Smooth muscle cell (in vitro differentiated cells): ENCODE measurements around the gene AIG1. TPM values are rescaled to one million over a fixed set of nuclear protein-coding genes. Genes with fewer than 3 reads are reported as not detected.
A peak's percentile ranks its signal among the peaks of the same experiment; 100 is the strongest.

Experiments used
- DNase-seq: peaks from one replicate; lab custom pipeline; 2025; ENCODE audit not compliant: unreplicated experiment; lab: John Stamatoyannopoulos, UW
- H2AFZ ChIP-seq: fragments of 200-600 bp; sonication (generic); 2 replicates; pipeline ENCODE4 v1.6.0; 2016; ENCODE audit warnings: antibody characterized with exemption, low read depth, mild to moderate bottlenecking
- H3F3A ChIP-seq: fragments of 200-600 bp; sonication (generic); 2 replicates; pipeline ENCODE4 v1.6.0; 2017; ENCODE audit warnings: antibody characterized with exemption, low read depth
- H3K27ac ChIP-seq: fragments of 200-600 bp; sonication (generic); 2 replicates; pipeline ENCODE4 v1.5.1; 2016; ENCODE audit warnings: low read depth, mild to moderate bottlenecking
- H3K27me3 ChIP-seq: fragments of 200-600 bp; sonication (generic); 2 replicates; pipeline ENCODE4 v1.6.1; 2016; ENCODE audit warnings: low read depth, mild to moderate bottlenecking
- H3K36me3 ChIP-seq: fragments of 200-600 bp; sonication (generic); 2 replicates; pipeline ENCODE4 v1.5.1; 2016; ENCODE audit warnings: low read depth
- H3K4me1 ChIP-seq: fragments of 200-600 bp; sonication (generic); 2 replicates; pipeline ENCODE4 v1.5.1; 2016; ENCODE audit warnings: low read depth
- H3K4me2 ChIP-seq: fragments of 200-600 bp; sonication (generic); 2 replicates; pipeline ENCODE4 v1.6.0; 2016; ENCODE audit warnings: mild to moderate bottlenecking
- H3K4me3 ChIP-seq: fragments of 200-600 bp; sonication (generic); 2 replicates; pipeline ENCODE4 v1.5.1; 2016; ENCODE audit warnings: mild to moderate bottlenecking
- H3K79me2 ChIP-seq: fragments of 200-600 bp; sonication (generic); 2 replicates; pipeline ENCODE4 v1.6.0; 2016; ENCODE audit warnings: low read depth, mild to moderate bottlenecking
- H3K9ac ChIP-seq: fragments of 200-600 bp; sonication (generic); 2 replicates; pipeline ENCODE4 v1.6.0; 2016; ENCODE audit warnings: low read depth
- H3K9me3 ChIP-seq: fragments of 200-600 bp; sonication (generic); replicated peaks from 2 replicates; pipeline ENCODE4 v1.5.1; 2016; ENCODE audit warnings: low read depth
- H4K20me1 ChIP-seq: fragments of 200-600 bp; sonication (generic); 2 replicates; pipeline ENCODE4 v1.6.0; 2016; ENCODE audit warnings: low read depth
- WGBS: methylation state at CpG from one replicate; pipeline ENCODE4 v1.1.7; 2016; ENCODE audit warnings: low lambda C conversion rate; 5-methylcytosine and 5-hydroxymethylcytosine counted together
- polyA plus RNA-seq: library from polyadenylated mRNA; unstranded; fragments of >200 nt; fragmentation: Nextera tagmentation; extraction: Ambion mirVana; gene quantifications from 2 replicates; pipeline ENCODE4 v1.2.1, GENCODE V29; 2016
- total RNA-seq: library from RNA; depleted of rRNA; stranded (reverse); fragments of >200 nt; gene quantifications from 2 replicates; pipeline ENCODE4 v1.2.3, GENCODE V29; 2014
- TF ChIP-seq, protein P1 (sequence below): fragments of 200-600 bp; sonication (generic); IDR thresholded peaks from 2 replicates; pipeline ENCODE4 v1.5.1; 2017; ENCODE audit warnings: borderline replicate concordance, mild to moderate bottlenecking, antibody characterized with exemption; ENCODE audit not compliant: insufficient read depth, poor library complexity, severe bottlenecking

The AIG1 gene
- total and polyA plus RNA-seq, 2 experiments from 2014 or later: 9.1 to 25.9 TPM

DNA sequence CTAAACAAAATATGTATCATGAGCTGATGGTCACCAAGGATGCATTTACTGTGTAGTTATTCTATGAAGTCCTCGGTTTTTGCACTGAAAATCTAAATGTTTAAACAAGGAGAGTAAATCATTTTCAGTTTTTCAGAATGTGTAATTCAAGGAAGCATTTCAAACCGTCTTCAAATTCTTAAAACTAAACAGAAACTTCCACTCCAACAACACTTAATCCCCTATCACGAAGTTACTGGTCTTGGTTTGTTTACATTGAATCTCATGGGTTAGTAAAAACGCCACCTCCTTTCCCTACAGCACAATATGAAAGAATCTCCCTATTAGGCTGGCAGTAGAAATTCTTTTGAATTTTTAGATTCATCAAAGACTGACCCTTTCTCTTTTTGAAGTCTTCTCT lies 192.9 kb downstream of the AIG1 start:
- H3K4me2 ChIP-seq: peak overlapping the region; percentile 65

DNA sequence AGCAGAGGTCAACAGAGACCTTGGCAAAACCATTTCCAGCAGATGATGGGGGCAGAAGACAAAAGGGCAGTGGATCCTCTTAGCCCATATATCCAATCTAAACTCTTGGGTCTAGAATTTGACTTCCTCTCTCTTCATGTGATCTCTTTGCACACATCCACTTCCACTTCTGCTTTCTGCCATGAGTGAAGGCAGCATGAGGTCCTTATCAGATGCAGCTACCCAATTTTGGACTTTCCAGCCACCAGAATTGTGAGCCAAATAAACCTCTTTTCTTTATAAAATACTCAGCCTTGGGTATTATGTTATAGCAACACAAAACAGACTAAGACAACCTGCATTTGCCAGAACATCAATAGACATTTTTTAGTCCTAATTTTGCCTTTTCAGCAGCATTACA lies 198.3 kb downstream of the AIG1 start:
- H4K20me1 ChIP-seq: no peaks in the 10 kb centered on the region
- no peak overlapping the region for H2AFZ ChIP-seq
- no peaks in the 10 kb centered on the region for H3K4me1 ChIP-seq
- TF ChIP-seq, protein P1, sequence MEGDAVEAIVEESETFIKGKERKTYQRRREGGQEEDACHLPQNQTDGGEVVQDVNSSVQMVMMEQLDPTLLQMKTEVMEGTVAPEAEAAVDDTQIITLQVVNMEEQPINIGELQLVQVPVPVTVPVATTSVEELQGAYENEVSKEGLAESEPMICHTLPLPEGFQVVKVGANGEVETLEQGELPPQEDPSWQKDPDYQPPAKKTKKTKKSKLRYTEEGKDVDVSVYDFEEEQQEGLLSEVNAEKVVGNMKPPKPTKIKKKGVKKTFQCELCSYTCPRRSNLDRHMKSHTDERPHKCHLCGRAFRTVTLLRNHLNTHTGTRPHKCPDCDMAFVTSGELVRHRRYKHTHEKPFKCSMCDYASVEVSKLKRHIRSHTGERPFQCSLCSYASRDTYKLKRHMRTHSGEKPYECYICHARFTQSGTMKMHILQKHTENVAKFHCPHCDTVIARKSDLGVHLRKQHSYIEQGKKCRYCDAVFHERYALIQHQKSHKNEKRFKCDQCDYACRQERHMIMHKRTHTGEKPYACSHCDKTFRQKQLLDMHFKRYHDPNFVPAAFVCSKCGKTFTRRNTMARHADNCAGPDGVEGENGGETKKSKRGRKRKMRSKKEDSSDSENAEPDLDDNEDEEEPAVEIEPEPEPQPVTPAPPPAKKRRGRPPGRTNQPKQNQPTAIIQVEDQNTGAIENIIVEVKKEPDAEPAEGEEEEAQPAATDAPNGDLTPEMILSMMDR: no peak
- H3K36me3 ChIP-seq: no peaks in the 10 kb centered on the region
- no peak overlapping the region for H3K4me3 ChIP-seq
- H3K9ac ChIP-seq: no peak overlapping the region
- no peak overlapping the region for H3K27ac ChIP-seq
- no peak for DNase-seq
- H3K4me2 ChIP-seq: no peak overlapping the region
- H3K27me3 ChIP-seq: no peaks in the 10 kb centered on the region
- no peaks in the 10 kb centered on the region for H3K9me3 ChIP-seq
- no peaks in the 10 kb centered on the region for H3F3A ChIP-seq
- no peaks in the 10 kb centered on the region for H3K79me2 ChIP-seq

More for the DNA sequence above, 192.9 kb downstream of the AIG1 start:
- Histone ChIP-seq H3K9ac (no peak overlapping the region), H3K27ac (no peak overlapping the region), H3K9me3 (peaks cover 3% of the 10 kb centered on the region), H3K27me3 (no peaks in the 10 kb centered on the region), H3K79me2 (no peaks in the 10 kb centered on the region), H2AFZ (no peak overlapping the region), H3F3A (no peaks in the 10 kb centered on the region), H4K20me1 (no peaks in the 10 kb centered on the region), H3K36me3 (no peaks in the 10 kb centered on the region), H3K4me3 (no peak overlapping the region), H3K4me1 (no peaks in the 10 kb centered on the region)
- DNase-seq: no peak
- TF ChIP-seq, protein P1: no peak
- 26% methylated on average over 4 of the region's 4 CpGs for WGBS

DNA sequence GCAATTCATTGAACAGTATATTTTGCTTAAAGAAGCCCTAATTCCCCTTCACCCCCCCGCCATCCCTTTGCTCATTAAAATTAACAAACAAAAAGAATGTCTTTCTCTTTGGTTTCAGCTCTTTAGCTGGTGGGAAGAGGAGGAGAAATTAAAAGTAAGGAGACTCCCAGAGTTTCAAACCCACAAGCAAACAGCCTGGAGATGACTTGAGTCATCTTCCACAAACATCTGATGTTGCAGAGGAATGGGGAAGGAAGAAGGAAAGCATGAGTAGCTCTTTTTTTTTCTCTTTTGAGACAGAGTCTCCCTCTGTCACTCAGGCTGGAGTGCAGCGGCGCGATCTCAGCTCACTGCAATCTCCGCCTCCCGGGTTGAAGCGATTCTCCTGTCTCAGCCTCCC lies 200.2 kb downstream of the AIG1 start:
- no peaks in the 10 kb centered on the region for H3K9me3 ChIP-seq
- H2AFZ ChIP-seq: no peak overlapping the region
- no peak overlapping the region for H3K4me2 ChIP-seq
- TF ChIP-seq, protein P1: no peak
- 85% methylated on average over 7 of the region's 7 CpGs for WGBS
- no peak overlapping the region for H3K9ac ChIP-seq
- H3K27ac ChIP-seq: no peak overlapping the region
- no peaks in the 10 kb centered on the region for H4K20me1 ChIP-seq
- H3K79me2 ChIP-seq: no peaks in the 10 kb centered on the region
- no peaks in the 10 kb centered on the region for H3K27me3 ChIP-seq
- DNase-seq: no peak
- no peak overlapping the region for H3K4me3 ChIP-seq
- H3F3A ChIP-seq: no peaks in the 10 kb centered on the region
- no peaks in the 10 kb centered on the region for H3K4me1 ChIP-seq
- no peaks in the 10 kb centered on the region for H3K36me3 ChIP-seq

DNA sequence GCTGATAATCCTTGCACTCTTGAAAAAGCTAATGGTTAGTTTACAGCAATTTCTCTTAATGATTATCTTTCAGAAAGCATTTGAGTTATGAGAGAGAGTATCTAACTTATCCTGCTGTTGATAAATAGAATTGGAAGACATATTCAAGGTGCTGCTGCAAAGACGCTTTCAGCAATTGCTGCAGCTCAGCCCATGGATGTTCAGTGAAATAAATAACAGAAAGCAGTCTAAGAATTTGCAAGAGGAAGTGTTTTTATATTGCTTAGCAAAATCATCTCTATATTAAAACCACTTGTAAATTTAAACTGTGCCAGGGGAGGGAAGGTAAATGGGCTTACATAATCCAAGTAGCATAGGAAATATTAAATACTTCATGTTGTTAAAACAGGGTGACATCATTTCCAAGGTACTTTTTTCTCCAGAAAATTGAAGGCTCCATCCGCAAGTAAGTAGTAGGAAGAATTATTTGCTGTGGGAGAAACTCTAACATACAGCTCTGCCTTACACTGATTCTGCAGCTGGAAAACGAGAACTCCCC lies 201.3 kb downstream of the AIG1 start:
- 76% methylated on average over 3 of the region's 3 CpGs for WGBS
- H3K4me3 ChIP-seq: no peak overlapping the region
- H3K4me1 ChIP-seq: no peaks in the 10 kb centered on the region
- H2AFZ ChIP-seq: no peak overlapping the region
- no peak overlapping the region for H3K9ac ChIP-seq
- no peaks in the 10 kb centered on the region for H3F3A ChIP-seq
- TF ChIP-seq, protein P1: no peak
- H3K27ac ChIP-seq: no peak overlapping the region
- no peaks in the 10 kb centered on the region for H3K27me3 ChIP-seq
- no peaks in the 10 kb centered on the region for H3K9me3 ChIP-seq
- no peaks in the 10 kb centered on the region for H4K20me1 ChIP-seq
- no peak for DNase-seq
- H3K4me2 ChIP-seq: no peak overlapping the region
- no peaks in the 10 kb centered on the region for H3K36me3 ChIP-seq
- H3K79me2 ChIP-seq: no peaks in the 10 kb centered on the region
